GM23248 (cell line): ENCODE measurements around the gene DSG2.

Experiments used
- EZH2 ChIP-seq: fragments of 200-600 bp; sonication (generic); IDR thresholded peaks from 2 replicates; pipeline ENCODE4 v1.6.1; 2018; ENCODE audit warnings: antibody characterized with exemption, mild to moderate bottlenecking; ENCODE audit not compliant: insufficient read depth, poor library complexity, severe bottlenecking
- EZH2phosphoT487 ChIP-seq: fragments of 200-600 bp; sonication (generic); IDR thresholded peaks from 2 replicates; pipeline ENCODE4 v1.6.1; 2018; ENCODE audit warnings: antibody characterized with exemption, moderate library complexity, mild to moderate bottlenecking, low read depth; ENCODE audit not compliant: insufficient read depth

DNA sequence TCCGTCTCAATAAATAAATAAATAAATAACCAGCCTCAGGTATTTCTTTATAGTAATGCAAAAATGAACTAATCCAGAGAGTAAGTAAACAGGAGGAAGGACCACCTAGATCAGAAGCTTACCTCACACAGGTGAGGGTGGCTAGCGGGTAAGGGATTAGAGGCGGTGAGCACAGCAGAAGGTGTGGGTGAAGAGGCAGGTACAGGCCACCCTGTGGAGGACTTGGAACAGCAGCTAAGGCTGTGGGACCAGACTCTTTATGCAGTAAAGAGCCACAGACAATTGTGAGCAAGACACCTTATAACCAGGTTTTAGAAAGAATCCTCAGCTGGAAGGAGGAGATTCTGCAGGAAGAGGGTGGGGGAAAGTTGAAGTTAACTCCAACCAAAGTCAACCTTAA lies 59.5 kb downstream of the DSG2 start:
- TF ChIP-seq EZH2 (no peak), EZH2phosphoT487 (no peak)
